K562 (cell line): ENCODE results near the gene ITM2B. TPM values are rescaled to one million over a fixed set of nuclear protein-coding genes. Genes with fewer than 3 reads are reported as not detected.
A peak's percentile ranks its signal among the peaks of the same experiment; 100 is the strongest.

ENCODE experiments used
- BCL6 ChIP-seq: fragments of 250-450 bp; sonication (Bioruptor Pico); IDR thresholded peaks from 2 replicates; pipeline ENCODE4 v1.4.0; 2020
- IRF9 ChIP-seq: fragments of 450-650 bp; IDR thresholded peaks from 2 replicates; pipeline ENCODE4 v1.6.1; 2016; ENCODE audit warnings: missing biosample characterization, missing genetic modification characterization
- NCOA6 ChIP-seq: fragments of 450-650 bp; IDR thresholded peaks from 2 replicates; pipeline ENCODE4 v1.6.1; 2017; ENCODE audit warnings: mild to moderate bottlenecking
- REST ChIP-seq, 2 experiments: fragments of 450-650 bp; formaldehyde crosslinking in 1 of 2; IDR thresholded peaks; 2 replicates each; pipeline versions ENCODE4 v1.4.0 to v1.6.1; 2014 to 2020; ENCODE audit warnings: mild to moderate bottlenecking in 2 of 2, borderline replicate concordance in 1 of 2, low read depth in 1 of 2
- ZBTB40 ChIP-seq, 2 experiments: fragments of 450-650 bp in 1 of 2; sonication (generic) in 1 of 2; formaldehyde crosslinking in 1 of 2; IDR thresholded peaks; 2 replicates each; pipeline versions ENCODE4 v1.7.1 to v1.9.0; 2016 to 2022; ENCODE audit warnings: inconsistent platforms in 1 of 2, mild to moderate bottlenecking in 1 of 2, missing genetic modification reagents in 1 of 2
- ZNF274 ChIP-seq: IDR thresholded peaks from 2 replicates; pipeline ENCODE4 v1.6.1; 2011; ENCODE audit warnings: low read depth, mild to moderate bottlenecking, low read length, moderate library complexity, borderline replicate concordance
- polyA plus RNA-seq, 8 experiments: library from polyadenylated mRNA; depleted of rRNA in 4 of 8; stranded (reverse) in 5 of 8; unstranded in 3 of 8; fragments of >200 nt; fragmentation: Nextera tagmentation in 2 of 8; fragmentation: Illumina TruSeq in 1 of 8; extraction: Ambion mirVana in 2 of 8; extraction: Trizol in 1 of 8; gene quantifications; 2 replicates each; pipeline versions ENCODE4 v1.2.1 to v1.2.3, GENCODE V29; 2011 to 2014; ENCODE audit warnings: inconsistent platforms in 1 of 8, missing spikeins in 1 of 8
- total RNA-seq, 7 experiments: library from RNA; depleted of rRNA in 6 of 7; stranded (reverse); fragments of >200 nt in 6 of 7; fragmentation: Illumina TruSeq in 2 of 7; extraction: Trizol in 2 of 7; gene quantifications; 2 replicates each; pipeline versions ENCODE4 v1.2.1 to v1.2.3, GENCODE V29; 2011 to 2021; ENCODE audit warnings: low replicate concordance in 1 of 7

ITM2B gene
- total and polyA plus RNA-seq, 9 of the 15 experiments (the other 6 are each of a cell fraction or from before 2014, with no cell fraction given): 22.0 to 83.8 (median 45.0) TPM

- TF ChIP-seq REST (IDR thresholded peaks at IDR 0.05; ENCODE audit: borderline replicate concordance) (peak; percentile 42; the same call in 1 of the 2 replicates), REST (CRISPR knock-in tag; IDR thresholded peaks at IDR 0.05; ENCODE audit: low read depth) (no peak), ZBTB40 (IDR thresholded peaks at IDR 0.05) (peak; percentile 62; the same call in 1 of the 2 replicates), ZBTB40 (CRISPR knock-in tag; IDR thresholded peaks at IDR 0.05) (no peak), IRF9 (tag) (no peak), ZNF274 (no peak), NCOA6 (0 out of 2 replicates have a peak, but pooled peaks have one; percentile 51), BCL6 (CRISPR knock-in tag) (no peak)
Observed at GRCh38 chr13:48233046-48233888, at the start of gene ITM2B (continued).
